ENCODE data around the gene AHCY.
"Not testable (repeated sequence)": the region's sequence is repeated elsewhere in the genome, so short reads cannot be mapped to it uniquely, and the experiment has no call there.

AHCY gene

DNA sequence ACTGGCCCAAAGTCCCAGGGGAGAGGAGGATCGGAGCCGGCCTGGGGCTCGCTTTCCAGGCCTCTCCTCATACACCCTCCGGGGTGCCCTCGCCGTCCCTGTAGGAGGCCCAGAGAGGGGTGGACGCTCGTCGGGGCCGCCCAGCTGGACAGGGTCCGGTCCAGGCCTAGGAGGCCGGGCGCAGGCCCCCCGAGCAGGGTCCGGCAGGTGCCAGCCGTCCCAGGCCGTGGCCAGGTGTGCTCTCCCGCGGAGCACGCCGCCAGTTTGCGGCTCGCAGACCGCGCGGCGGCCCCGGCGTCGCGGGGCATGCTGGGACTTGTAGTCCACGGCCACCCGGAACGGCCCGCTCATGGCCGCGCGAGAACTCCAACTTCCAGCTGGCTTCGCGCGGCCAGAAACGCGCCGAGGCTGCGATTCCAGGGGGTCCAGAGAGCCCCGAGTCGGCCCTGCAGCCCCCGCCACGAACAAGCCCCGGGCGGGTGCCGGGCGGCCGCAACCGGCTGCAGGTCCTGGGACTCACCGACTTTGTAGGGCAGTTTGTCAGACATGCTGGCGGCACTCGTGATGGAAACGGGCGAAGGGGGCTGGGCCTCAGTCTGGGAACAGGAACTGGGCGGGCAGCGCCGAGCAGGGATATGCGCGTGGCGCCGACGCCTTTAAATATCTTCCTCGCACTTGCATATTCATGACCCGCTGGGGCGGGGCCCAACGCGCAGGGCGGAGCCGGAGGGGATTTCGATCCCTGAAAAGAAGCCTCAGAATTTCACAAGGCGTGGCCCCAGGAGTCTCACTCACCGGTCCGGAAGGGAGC lies at the start of gene AHCY:
TSS of gene AHCY (minus strand) at position 633 of the 811 bp plus-strand sequence. CDS start at position 548, 85 bp downstream.
- peak; percentile 84 for DNase-seq

DNA sequence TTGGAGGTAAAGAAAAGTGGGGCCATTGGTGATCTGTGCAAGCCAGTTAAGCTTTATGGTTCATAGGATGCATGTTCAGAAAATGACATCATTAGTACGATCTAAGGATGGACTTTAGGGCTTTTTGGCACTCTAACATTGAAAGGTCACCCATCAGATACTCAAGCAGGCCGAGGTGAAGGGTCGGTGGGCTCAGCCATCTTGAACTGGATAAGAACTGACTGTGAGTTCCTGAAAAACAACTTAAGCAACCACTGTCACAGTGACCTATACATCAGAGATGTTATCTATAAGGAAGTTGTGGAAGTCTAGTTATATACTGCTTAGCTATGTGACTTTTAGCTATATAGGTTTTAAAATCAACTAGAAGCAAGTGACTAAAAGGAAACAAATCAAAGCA lies 46.9 kb upstream of the AHCY start:
- DNase-seq: no peak

DNA sequence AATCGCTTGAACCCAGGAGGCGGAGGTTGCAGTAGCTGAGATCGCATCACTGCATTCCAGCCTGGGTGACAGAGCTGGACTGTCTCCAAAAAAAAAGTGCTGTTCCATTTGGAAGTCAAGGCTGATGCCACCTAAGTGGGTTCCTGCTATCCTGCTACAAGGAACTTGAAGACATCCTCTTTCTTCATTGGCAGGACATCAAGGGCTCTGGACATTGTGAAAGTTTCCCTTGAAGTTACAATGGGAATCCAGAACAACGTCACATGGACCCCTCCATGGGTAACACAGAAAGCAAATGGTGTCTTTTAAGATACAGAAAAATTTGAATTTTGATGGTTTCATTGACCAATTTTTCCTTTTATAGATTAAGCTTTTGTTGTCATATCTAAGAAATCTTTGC lies 44.4 kb upstream of the AHCY start:
- DNase-seq: no peak

DNA sequence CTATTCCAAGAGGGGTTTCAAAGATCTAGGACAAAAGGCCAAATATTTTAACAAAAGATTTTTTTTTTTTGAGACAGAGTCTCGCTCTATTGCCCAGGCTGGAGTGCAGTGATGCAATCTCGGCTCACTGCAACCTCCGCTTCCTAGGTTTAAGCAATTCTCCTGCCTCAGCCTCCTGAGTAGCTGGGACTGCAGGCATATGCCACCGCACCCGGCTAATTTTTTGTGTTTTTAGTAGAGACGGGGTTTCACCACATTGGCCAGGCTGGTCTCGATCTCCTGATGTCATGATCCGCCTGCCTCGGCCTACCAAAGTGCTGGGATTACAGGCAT lies 43.3 kb upstream of the AHCY start:
- DNase-seq: not testable (repeated sequence)

DNA sequence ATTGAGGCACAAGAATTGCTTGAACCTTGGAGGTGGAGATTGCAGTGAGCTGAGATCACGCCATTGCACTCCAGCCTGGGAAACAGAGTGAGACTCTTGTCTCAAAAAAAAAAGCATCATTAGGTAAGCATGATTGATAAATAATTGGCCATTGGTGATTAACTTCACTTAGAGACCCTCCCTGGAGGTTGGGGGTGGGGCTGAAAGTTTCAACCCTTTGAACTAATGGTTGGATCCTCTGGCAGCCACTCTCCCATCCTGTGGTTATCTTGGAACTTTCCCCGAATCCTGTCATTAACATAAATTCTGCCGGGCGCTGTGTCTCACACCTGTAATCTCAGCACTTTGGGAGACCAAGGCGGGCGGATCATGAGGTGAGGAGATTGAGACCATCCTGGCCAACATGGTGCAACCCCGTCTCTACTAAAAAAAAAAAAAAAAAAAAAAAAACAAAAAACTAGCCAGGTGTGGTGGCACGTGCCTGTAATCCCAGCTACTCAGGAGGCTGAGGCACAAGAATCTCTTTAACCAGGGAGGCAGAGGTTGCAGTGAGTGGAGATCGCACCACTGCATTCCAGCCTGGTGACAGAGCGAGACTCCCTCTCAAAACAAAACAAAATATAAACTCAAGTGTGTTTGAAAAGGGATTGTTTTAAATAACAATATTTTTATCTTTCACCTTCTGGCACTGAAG lies 42.8 kb upstream of the AHCY start:
- not testable (repeated sequence) for DNase-seq

DNA sequence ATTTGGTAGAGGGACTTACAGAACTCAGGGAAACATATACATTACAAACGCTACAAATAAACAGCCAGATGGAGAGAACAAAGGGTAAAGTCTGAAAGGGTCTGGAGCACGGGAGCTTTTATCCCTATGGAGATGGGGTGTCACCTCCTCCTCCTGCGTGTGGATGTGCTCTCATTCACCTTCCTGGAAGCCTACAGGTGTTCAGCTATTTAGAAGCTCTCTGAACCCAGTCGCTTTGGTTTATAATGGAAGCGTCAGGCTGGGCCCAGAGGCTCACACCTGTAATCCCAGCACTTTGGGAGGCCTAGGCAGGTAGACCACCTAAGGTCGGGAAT lies 42.2 kb upstream of the AHCY start:
- DNase-seq: no peak

DNA sequence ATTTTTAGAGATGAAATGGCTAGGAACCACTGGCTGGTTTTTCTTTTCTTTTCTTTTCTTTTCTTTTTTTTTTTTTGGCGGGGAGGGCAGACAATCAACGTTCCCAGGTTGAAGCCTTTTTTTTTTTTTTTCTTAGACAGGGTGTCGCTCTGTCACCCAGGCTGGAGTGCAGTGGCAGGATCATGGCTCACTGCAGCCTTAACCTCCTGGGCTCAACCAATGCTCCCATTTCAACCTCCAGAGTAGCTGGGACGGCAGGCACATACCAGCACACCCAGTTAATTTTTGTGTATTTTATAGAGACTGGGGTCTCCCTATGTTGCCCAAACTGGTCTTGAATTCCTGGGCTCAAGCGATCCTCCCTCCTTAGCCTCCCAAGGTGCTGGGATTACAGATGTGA lies 41.1 kb upstream of the AHCY start:
- DNase-seq: no peak

DNA sequence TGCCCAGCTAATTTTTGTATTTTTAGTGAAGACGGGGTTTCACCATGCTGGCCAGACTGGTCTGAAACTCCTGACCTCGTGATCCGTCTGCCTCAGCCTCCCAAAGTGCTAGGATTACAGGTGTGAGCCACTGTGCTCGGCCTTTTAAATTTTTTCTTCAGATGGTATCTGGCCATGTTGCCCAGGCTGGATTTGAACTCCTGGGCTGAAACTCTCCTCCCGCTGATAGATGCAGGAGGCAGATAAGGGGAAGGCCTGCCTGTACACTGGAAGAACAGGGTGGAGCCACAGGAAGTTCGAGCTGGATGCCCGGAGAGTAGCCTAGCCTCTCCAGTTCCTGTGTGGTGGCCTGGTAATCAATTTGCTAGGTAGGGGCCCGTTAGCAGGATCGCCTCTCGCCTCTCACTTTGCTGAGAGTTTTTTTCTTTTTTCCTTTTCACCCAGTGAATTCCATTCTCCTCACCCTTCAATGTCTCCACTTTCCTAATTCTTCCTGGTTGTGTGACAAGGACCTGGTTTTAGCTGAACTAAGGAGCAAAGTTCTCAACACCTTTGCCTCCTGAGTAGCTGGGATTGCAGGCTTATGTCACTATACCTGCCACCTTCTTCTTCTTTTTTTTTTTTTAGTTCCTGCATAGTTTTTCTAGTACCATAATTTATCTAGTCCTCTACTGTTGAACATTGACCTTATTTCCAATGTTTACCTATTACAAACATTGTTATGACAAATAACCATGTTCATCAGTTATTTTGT lies 40.5 kb upstream of the AHCY start:
- no peak for DNase-seq

DNA sequence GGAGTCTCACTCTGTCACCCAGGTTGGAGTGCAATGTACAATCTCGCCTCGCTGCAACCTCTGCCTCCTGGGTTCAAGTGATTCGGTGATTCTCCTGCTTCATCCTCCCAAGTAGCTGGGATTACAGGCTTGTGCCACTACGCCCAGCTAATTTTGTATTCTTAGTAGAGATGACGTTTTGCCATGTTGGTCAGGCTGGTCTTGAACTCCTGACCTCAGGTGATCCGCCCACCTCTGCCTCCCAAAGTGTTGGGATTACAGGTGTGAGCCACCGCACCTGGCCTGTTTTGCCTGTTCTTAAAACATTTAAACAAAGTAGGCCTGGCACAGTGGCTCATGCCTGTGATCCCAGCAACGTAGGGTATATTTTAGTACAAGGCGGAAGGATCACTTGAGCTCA lies 38.0 kb upstream of the AHCY start:
- DNase-seq: not testable (repeated sequence)

DNA sequence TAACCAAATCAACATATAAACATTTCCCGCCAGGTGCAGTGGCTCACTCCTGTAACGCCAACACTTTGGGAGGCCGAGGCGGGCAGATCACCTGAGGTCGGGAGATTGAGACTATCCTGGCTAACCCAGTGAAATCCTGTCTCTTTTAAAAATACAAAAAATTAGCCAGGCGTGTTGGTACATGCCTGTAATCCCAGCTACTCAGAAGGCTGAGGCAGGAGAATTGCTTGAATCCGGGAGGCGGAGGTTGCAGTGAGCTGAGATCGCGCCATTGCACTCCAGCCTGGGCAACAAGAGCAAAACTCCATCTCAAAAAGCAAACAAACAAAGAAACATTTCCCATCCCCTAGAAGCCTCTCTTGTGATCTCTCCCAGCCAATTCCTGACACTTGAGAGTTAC lies 37.6 kb upstream of the AHCY start:
- peak; percentile 66 for DNase-seq

DNA sequence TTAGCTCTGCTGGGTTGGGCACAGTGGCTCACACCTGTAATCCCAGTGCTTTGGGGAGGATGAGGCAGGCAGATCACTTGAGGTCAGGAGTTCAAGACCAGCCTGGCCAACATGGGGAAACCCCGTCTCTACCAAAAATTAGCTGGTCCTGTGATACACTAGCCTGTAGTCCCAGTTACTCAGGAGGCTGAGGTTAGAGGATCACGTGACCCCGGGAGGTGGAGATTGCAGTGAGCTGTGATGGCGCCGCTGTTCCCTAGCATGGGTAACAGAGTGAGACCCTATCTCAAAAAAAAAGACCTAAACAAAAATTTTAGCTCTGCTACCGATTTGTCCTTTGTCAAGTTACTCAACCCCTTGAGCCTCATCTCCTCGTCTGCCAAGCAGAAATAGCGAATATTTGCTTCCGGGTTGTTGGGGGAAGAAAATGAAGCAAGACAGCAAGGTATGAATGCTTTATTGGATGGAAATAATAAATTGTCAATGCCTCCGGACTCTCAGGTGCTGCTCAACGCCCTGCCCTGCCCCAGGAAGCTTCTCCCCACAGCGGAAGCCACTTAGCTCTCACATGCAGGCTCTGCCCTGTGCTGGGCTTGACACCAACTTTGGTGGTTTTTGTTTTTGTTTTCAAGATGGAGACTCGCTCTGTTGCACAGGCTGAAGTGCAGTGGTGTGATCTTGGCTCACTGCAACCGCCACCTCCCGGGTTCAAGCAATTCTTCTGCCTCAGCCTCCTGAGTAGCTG lies 35.0 kb upstream of the AHCY start:
- DNase-seq: no peak

DNA sequence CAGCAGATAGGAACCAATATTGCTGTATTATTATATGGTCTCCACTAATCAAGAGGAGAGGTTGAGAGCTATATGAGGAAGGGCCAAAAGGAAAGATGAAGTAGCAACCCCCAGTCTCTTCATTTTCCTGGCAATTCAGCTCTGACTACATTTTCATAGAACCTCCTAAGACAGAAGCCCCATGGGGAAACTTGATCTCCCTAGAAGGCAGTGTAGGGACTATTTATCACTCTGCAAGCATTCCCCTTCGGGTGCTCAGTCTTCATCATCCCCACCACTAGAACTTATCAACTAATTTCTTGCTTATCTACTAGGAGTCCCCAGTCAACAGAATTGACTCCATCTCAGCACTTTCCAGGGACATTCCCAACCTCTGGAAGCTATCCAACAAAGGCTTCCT lies 34.4 kb upstream of the AHCY start:
- DNase-seq: no peak

DNA sequence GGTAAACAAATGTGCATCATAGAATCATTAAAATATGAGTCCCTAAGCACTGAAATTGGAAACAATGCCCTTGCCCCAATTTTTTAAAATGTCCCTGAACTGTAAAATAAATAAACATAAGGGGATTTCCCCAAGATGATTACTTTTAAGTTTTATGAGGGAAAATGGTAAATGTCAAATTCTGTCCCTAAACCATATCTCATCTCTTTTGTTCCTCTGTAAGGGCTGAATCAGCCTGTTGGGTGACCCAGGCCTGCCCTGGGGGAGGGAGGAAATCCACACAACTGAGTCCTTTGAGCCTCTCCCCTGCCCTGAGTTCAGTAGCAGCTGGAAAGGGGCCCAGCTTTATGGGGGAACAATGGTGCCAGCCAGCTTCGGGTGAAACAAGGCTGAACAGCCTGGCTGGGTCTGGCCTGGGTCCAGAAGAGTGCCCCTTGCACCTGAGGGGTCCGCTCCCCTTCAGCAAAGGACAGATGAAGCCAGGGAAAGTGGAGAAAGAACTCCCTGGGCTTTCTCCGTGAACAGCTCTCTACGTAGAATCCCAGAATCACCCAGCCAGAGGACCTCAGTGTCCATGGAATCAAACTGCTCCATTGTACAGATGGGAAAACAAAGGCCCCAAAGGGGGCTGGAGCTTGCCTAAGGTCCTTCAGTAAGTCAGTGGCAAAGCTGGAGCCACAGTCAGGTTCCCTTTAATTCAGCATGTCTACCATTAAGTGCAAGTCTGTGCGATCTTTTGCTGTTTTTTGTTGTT lies 31.7 kb upstream of the AHCY start:
- no peak for DNase-seq

DNA sequence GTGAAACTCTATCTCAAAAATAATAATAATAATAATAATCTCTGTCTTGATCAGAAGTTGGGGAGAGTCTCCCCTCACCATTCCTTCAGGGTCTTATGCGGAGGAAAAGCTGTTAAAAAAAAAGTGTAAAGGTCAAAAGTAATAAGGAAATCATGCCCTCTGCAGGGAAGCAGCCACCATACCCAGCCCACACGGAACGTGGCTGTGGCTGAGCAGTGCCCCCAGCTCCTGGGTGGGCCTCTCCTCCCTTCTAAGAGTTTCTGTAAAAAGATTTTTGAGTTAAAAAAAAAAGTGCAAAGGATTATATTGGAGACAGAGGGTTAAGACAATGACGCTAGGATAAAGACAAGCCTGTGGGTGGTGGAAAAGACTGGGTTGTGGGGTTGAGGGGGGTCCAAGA lies 30.6 kb upstream of the AHCY start:
- DNase-seq: no peak

DNA sequence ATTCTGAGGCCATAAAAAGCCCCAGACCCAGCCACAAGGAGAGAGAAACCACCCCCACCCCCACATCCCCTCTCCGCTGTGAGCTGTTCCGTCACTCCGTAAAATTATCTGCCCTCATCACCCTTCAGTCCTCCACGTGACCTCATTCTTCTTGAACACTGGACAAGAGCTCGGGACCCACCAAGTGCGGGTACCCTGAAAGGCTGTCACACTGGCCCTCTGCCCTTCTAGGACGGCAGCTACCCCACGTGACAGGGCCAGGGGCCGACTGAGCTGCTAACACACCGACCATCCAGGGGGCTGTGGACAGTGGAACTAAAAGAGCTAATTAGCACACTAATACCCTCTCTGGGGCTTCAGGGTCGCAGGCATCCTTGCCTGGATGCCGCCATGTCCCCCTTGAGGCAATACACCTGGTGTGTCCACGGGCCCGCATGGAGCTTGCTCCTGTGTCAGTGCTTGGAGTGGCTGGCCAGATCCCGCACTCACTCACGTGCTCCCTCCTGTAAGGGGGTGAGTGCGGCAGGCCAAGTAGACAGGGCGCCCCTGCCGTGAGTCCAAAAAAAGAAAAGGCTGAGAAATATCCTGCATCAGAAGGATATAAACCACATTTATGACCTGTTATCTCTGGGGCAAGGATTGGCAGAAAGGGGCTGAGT lies 29.2 kb upstream of the AHCY start:
- DNase-seq: no peak

DNA sequence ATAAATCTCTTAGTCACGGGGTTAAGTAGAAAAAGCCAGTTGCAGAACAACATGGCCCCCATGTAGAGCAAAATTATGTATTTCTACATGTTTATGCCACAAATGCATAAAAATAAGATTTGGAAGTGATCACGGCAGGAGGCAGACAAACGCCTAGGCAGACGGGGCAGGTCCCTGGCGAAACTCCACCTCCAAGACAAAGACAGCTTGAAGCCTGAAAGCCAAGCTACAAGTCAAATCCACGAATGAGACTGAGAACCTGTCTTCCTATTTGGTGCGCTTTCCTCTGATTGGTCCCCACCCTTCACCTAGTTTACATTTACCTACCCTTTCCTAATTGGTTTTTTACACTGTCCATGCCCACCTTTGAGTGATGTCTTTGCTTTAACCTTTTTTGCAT lies 28.7 kb upstream of the AHCY start:
- no peak for DNase-seq

DNA sequence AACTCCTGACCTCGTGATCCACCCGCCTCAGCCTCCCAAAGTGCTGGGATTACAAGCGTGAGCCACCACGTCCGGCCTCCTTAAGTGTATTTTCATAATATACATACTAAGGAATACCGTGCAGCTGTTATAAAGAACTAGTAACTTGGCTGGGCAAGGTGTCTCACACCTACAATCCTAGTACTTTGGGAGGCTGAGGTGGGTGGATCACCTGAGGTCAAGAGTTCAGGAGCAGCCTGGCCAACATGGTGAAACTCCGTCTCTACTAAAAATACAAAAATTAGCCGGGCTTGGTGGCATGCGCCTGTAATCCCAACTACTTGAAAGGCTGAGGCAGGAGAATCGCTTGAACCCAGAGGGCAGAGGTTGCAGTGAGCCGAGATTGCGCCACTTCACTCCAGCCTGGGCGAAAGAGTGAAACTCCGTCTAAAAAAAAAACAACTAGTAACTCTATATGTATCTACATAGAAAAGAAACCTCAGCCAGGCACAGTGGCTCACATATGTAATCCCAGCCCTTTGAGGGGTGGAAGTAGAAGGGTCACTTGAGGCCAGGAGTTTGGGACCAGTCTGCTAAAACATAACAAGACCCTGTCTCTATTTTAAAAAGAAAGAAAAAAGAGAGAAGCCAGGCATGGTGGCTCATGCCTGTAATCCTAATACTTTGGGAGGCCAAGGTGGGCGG lies 27.8 kb upstream of the AHCY start:
- not testable (repeated sequence) for DNase-seq

DNA sequence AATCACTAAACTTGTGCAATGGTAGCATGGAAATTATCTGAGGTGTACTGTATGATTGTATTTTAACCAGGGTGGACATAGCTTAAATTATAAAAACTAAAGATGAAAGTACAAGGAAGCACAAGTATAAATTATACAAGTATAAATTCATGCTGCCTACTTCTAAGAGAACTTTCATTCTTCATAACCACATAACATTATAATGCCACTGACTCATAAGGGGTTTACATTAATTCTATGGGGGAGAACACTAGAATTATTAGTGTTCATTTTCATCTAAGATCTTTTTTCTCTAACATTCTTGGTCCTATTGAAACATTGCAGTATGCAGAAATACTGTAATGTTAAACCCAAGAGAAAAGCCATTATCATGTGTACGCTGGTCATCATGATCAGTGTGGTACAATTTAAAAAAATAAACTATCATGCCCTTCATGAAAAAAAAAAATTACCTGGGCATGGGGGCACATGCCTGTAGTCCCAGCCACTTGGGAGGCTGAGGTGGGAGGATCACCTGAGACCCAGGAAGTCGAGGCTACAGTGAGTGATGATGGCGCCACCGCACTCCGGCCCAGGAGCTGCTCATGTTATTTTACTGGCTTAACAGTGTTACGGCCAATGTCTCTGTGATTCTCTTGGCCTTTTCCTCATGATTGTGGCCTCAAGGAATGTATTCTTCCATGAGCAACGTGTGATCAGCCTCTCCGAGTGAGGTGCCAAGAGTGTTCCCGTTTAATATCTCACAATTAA lies 25.9 kb upstream of the AHCY start:
- no peak for DNase-seq

DNA sequence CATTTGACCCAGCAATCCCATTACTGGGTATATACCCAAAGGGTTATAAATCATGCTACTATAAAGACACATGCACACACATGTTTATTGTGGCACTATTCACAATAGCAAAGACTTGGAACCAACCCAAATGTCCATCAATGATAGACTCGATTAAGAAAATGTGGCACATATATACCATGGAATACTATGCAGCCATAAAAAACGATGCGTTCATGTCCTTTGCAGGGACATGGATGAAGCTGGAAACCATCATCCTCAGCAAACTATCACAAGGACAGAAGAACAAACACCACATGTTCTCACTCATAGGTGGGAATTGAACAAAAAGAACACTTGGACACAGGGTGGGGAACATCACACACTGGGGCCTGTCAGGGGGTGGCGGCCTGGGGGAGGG lies 25.1 kb upstream of the AHCY start:
- not testable (repeated sequence) for DNase-seq

DNA sequence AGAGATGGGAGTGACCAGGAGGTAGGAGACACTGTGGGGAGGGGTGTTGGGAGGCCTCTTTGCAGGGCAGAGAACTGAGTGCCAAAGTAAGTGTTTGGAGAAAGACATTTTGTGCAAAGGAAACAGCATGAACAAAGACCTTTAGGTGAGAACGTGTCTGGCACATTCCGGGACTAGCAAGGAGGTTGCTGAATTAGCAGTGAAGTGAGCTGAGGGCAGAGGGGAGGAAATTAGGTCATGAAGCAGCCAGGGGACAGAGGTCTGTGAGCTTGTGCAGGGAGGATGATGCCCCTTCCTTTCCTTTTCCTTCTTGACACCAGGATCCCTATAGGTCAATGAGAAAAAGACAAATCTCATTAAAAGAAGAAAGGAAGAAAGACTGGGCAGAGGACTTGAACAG lies 21.4 kb upstream of the AHCY start:
- no peak for DNase-seq

All from DMS79 treated with DMSO at 0.1 percent for 48 hours (cell line).